ENCODE data around the gene MYL4. TPM values are rescaled to one million over a fixed set of nuclear protein-coding genes. Genes with fewer than 3 reads are reported as not detected.

MYL4 gene
- total RNA-seq, 1 donor from 2014 or later = 7.6 TPM

DNA sequence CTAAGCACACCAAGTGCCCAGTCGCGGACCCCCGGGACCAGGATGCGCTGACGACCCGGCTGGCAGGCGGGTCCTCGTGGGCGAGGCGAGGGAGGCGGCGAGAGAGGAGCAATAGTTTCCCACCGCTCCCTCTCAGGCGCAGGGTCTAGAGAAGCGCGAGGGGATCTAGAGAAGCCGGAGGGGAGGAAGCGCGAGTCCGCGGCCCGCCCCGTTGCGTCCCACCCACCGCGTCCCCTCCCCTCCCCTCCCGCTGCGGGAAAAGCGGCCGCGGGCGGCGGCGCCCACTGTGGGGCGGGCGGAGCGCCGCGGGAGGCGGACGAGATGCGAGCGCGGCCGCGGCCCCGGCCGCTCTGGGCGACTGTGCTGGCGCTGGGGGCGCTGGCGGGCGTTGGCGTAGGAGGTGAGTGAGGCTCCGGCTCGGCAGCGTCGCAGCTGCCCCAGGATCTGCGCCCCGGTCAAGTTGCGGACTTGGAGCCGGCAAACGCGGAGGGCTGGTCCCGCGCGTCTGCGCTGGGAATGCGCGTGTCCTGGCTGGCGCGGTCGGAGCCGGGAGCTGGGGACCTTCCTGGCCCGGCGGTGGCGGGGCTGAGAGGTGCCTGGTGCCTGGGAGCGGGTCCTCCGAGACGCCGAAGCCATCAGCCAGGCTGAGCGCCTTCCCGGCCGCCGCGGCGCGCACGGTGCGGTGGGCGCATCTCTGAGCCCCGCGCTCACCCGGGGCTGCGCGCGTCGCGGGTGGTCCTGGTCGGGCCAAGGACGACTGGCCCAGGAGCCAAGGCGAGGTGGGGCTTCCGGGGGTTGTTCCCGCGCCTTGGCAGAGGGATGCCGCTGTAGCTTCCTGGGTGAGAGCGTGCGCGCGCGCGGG, 44.6 kb downstream of the MYL4 start, which contains the start of gene ITGB3:
Gene ITGB3, plus strand, starts transcription at position 287 of the 862 bp plus-strand sequence. Its CDS starts 35 bp downstream, at position 322.
- Mint-ChIP-seq H3K4me1 (ENCODE audit: low read depth, unreplicated experiment) (peaks cover 2% of the 10 kb centered on the region), H3K36me3 (ENCODE audit: unreplicated experiment) (peaks cover 4% of the 10 kb centered on the region), H3K27me3 (ENCODE audit: unreplicated experiment) (peaks cover 22% of the 10 kb centered on the region), H3K4me3 (ENCODE audit: unreplicated experiment) (peak within 1 kb of the TSS; percentile 93), H3K27ac (ENCODE audit: unreplicated experiment) (no peak within 1 kb of the TSS), H3K9me3 (ENCODE audit: unreplicated experiment) (peaks cover 3% of the 10 kb centered on the region)
- DNase-seq = peak; percentile 88
- no peak for TF ChIP-seq CTCF (IDR thresholded peaks at IDR 0.05; ENCODE audit: partially characterized antibody, unreplicated experiment)

DNA sequence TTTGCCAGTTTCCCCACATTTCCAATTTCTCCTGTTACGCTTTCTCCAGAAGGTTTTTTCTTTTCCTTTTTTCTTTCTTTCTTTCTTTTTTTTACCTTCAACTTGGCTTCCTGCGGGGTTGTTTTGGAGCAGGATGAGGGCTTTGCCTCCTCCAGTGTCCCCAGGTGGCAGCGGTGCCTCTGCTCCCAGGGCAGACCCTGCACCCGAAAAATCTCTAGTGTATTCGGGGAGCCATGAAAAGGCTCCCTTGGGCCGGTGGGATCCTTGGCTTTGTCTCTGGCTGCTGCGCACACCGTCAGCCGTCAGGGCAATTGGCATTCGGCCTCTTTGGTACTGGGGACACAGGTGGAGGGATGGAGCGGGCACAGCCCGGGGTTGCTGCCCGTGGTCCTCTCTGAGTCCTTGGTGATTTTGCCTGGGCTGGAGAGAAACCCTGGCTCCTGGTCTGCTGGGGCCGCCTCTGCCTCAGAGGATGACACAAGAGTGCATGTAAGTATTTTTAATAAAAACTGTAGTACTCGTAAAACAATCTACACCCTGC, 45.3 kb downstream of the MYL4 start:
- peaks cover 2% of the 10 kb centered on the region for H3K4me1 Mint-ChIP-seq (ENCODE audit: low read depth, unreplicated experiment)
- H3K27ac Mint-ChIP-seq (ENCODE audit: unreplicated experiment) = no peak overlapping the region

DNA sequence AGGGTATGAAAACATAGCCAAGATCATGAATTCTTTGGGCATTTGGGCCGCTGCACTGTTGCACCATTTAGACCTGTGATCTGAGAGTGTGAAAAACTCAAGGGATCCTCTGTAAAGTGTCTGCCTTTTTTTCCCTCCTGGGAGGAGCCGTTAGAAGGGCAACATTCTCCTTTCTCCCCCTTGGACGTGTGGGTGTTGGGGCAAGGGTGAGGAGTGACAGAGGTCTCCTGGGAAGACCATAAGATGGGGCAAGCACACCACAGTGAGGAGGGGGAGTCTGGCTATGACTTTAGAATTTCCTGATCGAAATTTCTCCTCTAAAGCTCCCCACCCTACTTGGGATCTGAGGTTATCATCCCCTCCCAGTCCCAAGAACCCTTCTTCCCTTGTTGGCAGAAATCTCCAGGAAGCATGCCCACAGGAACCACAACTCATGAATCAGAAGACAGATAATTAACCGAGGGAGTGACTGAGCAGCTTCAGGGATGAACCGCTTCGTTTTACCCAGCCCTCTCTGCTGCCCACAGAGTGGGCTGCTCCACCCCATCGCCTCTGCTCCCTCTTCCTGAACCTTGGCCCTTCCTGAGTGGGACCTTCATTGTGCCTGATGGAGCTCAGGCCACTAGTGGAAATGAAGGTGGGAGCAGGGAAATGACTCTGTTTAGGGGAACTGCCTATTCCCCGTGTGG, 48.6 kb downstream of the MYL4 start:
- no peak for DNase-seq
- Mint-ChIP-seq H3K9me3 (ENCODE audit: unreplicated experiment) (peaks cover 2% of the 10 kb centered on the region), H3K4me3 (ENCODE audit: unreplicated experiment) (no peak overlapping the region), H3K27ac (ENCODE audit: unreplicated experiment) (no peak overlapping the region), H3K4me1 (ENCODE audit: low read depth, unreplicated experiment) (peaks cover 2% of the 10 kb centered on the region), H3K36me3 (ENCODE audit: unreplicated experiment) (peaks cover 4% of the 10 kb centered on the region), H3K27me3 (ENCODE audit: unreplicated experiment) (peaks cover 18% of the 10 kb centered on the region)
- no peak for TF ChIP-seq CTCF (IDR thresholded peaks at IDR 0.05; ENCODE audit: partially characterized antibody, unreplicated experiment)

More for the DNA sequence above, 45.3 kb downstream of the MYL4 start:
- H3K36me3 Mint-ChIP-seq (ENCODE audit: unreplicated experiment) = peaks cover 4% of the 10 kb centered on the region
- TF ChIP-seq CTCF (IDR thresholded peaks at IDR 0.05; ENCODE audit: partially characterized antibody, unreplicated experiment) = no peak
- DNase-seq = no peak
- peak overlapping the region; percentile 93 for H3K4me3 Mint-ChIP-seq (ENCODE audit: unreplicated experiment)
- H3K27me3 Mint-ChIP-seq (ENCODE audit: unreplicated experiment) = peaks cover 22% of the 10 kb centered on the region
- peaks cover 3% of the 10 kb centered on the region for H3K9me3 Mint-ChIP-seq (ENCODE audit: unreplicated experiment)

DNA sequence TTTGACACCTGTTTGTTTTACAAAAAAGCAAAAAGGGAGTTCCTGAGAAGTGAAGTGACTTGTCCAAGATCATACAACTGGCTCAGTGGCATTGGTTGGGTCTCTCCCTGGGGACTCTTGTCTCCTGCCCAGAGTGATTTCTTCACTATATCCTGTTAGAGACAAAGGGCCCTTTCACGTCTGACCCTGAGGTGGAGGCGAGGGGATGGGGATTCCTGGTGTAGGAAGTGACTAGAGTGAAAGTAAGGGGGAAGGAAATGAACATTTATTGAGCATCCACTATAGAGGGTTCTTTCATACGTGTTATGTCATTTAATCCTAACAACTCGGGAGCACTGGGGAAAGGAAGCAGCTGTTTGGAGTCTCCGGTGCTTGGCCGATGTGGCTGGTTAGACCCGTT, 53.4 kb downstream of the MYL4 start:
- Mint-ChIP-seq H3K27ac (ENCODE audit: unreplicated experiment) (no peak overlapping the region), H3K9me3 (ENCODE audit: unreplicated experiment) (no peaks in the 10 kb centered on the region), H3K4me3 (ENCODE audit: unreplicated experiment) (no peak overlapping the region), H3K4me1 (ENCODE audit: low read depth, unreplicated experiment) (no peaks in the 10 kb centered on the region), H3K27me3 (ENCODE audit: unreplicated experiment) (no peaks in the 10 kb centered on the region), H3K36me3 (ENCODE audit: unreplicated experiment) (no peaks in the 10 kb centered on the region)
- DNase-seq = no peak
- no peak for TF ChIP-seq CTCF (IDR thresholded peaks at IDR 0.05; ENCODE audit: partially characterized antibody, unreplicated experiment)

Measured in glutamatergic neuron (in vitro differentiated cells).